ENCODE results near the gene TRIM44. TPM values are rescaled to one million over a fixed set of nuclear protein-coding genes. Genes with fewer than 3 reads are reported as not detected.
"Not testable (repeated sequence)": the region's sequence is repeated elsewhere in the genome, so short reads cannot be mapped to it uniquely, and the experiment has no call there.

Gene TRIM44
- polyA plus RNA-seq, 3 donors, result 88.7 to 95.1 (median 88.8) TPM

- no peak for DNase-seq (ENCODE audit: extremely low read depth in 1 of 11, low read depth in 9 of 11, low spot score in 4 of 11)
These were observed 101.8 kb downstream of the TRIM44 start for GRCh38 chr11:35764417-35764816.

- no peak for DNase-seq (ENCODE audit: extremely low read depth in 1 of 11, low read depth in 9 of 11, low spot score in 4 of 11)
These were observed 102.6 kb downstream of the TRIM44 start for GRCh38 chr11:35765211-35765610.

GRCh38 chr11:35766651-35767050, 104.1 kb downstream of the TRIM44 start:
- DNase-seq (ENCODE audit: extremely low read depth in 1 of 11, low read depth in 9 of 11, low spot score in 4 of 11), result no peak

GRCh38 chr11:35770425-35770824, 107.8 kb downstream of the TRIM44 start:
- not testable (repeated sequence) for DNase-seq (ENCODE audit: extremely low read depth in 1 of 11, low read depth in 9 of 11, low spot score in 4 of 11)

GRCh38 chr11:35771722-35772121, 109.1 kb downstream of the TRIM44 start:
- DNase-seq (ENCODE audit: extremely low read depth in 1 of 11, low read depth in 9 of 11, low spot score in 4 of 11), result no peak

GRCh38 chr11:35777241-35777640, 114.7 kb downstream of the TRIM44 start:
- DNase-seq (ENCODE audit: extremely low read depth in 1 of 11, low read depth in 9 of 11, low spot score in 4 of 11), result not testable (repeated sequence)

- not testable (repeated sequence) for DNase-seq (ENCODE audit: extremely low read depth in 1 of 11, low read depth in 9 of 11, low spot score in 4 of 11)
These were observed 116.4 kb downstream of the TRIM44 start for GRCh38 chr11:35778943-35779342.

- DNase-seq (ENCODE audit: extremely low read depth in 1 of 11, low read depth in 9 of 11, low spot score in 4 of 11), result no peak
These were observed 116.8 kb downstream of the TRIM44 start for GRCh38 chr11:35779409-35779808.

- DNase-seq (ENCODE audit: extremely low read depth in 1 of 11, low read depth in 9 of 11, low spot score in 4 of 11), result no peak
These were observed 118.6 kb downstream of the TRIM44 start for GRCh38 chr11:35780951-35781860.

GRCh38 chr11:35781861-35782470, 119.4 kb downstream of the TRIM44 start:
- DNase-seq (ENCODE audit: extremely low read depth in 1 of 11, low read depth in 9 of 11, low spot score in 4 of 11), result no peak

GRCh38 chr11:35783809-35784208, 121.2 kb downstream of the TRIM44 start:
- no peak for DNase-seq (ENCODE audit: extremely low read depth in 1 of 11, low read depth in 9 of 11, low spot score in 4 of 11)

GRCh38 chr11:35784699-35785098, 122.1 kb downstream of the TRIM44 start:
- DNase-seq (ENCODE audit: extremely low read depth in 1 of 11, low read depth in 9 of 11, low spot score in 4 of 11), result no peak

GRCh38 chr11:35785287-35786167, 123.0 kb downstream of the TRIM44 start:
- no peak for DNase-seq (ENCODE audit: extremely low read depth in 1 of 11, low read depth in 9 of 11, low spot score in 4 of 11)

GRCh38 chr11:35786188-35786587, 123.6 kb downstream of the TRIM44 start:
- DNase-seq (ENCODE audit: extremely low read depth in 1 of 11, low read depth in 9 of 11, low spot score in 4 of 11), result no peak

- no peak for DNase-seq (ENCODE audit: extremely low read depth in 1 of 11, low read depth in 9 of 11, low spot score in 4 of 11)
These were observed 124.5 kb downstream of the TRIM44 start for GRCh38 chr11:35787013-35787504.

- DNase-seq (ENCODE audit: extremely low read depth in 1 of 11, low read depth in 9 of 11, low spot score in 4 of 11), result no peak
These were observed 125.1 kb downstream of the TRIM44 start for GRCh38 chr11:35787626-35788025.

- DNase-seq (ENCODE audit: extremely low read depth in 1 of 11, low read depth in 9 of 11, low spot score in 4 of 11), result no peak
These were observed 128.7 kb downstream of the TRIM44 start for GRCh38 chr11:35791088-35791958.

- DNase-seq (ENCODE audit: extremely low read depth in 1 of 11, low read depth in 9 of 11, low spot score in 4 of 11), result no peak
These were observed 129.7 kb downstream of the TRIM44 start for GRCh38 chr11:35792148-35792845.

Measured in renal cortex interstitium (tissue), 11 donors.